Measurements from ENCODE around the gene RMND1. TPM values are rescaled to one million over a fixed set of nuclear protein-coding genes. Genes with fewer than 3 reads are reported as not detected.

Gene RMND1
- total and polyA plus RNA-seq, 2 of the 13 experiments (the other 11 are each of a cell fraction or from before 2014, with no cell fraction given): 34.0 to 72.5 TPM

- TF ChIP-seq, protein P1, sequence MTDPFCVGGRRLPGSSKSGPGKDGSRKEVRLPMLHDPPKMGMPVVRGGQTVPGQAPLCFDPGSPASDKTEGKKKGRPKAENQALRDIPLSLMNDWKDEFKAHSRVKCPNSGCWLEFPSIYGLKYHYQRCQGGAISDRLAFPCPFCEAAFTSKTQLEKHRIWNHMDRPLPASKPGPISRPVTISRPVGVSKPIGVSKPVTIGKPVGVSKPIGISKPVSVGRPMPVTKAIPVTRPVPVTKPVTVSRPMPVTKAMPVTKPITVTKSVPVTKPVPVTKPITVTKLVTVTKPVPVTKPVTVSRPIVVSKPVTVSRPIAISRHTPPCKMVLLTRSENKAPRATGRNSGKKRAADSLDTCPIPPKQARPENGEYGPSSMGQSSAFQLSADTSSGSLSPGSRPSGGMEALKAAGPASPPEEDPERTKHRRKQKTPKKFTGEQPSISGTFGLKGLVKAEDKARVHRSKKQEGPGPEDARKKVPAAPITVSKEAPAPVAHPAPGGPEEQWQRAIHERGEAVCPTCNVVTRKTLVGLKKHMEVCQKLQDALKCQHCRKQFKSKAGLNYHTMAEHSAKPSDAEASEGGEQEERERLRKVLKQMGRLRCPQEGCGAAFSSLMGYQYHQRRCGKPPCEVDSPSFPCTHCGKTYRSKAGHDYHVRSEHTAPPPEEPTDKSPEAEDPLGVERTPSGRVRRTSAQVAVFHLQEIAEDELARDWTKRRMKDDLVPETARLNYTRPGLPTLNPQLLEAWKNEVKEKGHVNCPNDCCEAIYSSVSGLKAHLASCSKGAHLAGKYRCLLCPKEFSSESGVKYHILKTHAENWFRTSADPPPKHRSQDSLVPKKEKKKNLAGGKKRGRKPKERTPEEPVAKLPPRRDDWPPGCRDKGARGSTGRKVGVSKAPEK (CRISPR knock-in tag; IDR thresholded peaks at IDR 0.05; ENCODE audit: borderline replicate concordance): no peak
- TF ChIP-seq SP2 (CRISPR knock-in tag; IDR thresholded peaks at IDR 0.05): no peak
- TF ChIP-seq PHF8 (CRISPR knock-in tag; IDR thresholded peaks at IDR 0.05): no peak
- TF ChIP-seq ZNF121 (CRISPR knock-in tag; IDR thresholded peaks at IDR 0.05): no peak
- TF ChIP-seq ZNF276 (CRISPR knock-in tag; IDR thresholded peaks at IDR 0.05; ENCODE audit: low read depth): no peak
- no peak for TF ChIP-seq GFI1 (CRISPR knock-in tag; IDR thresholded peaks at IDR 0.05; ENCODE audit: borderline replicate concordance)
- no peak for TF ChIP-seq ZMYM4 (CRISPR knock-in tag; IDR thresholded peaks at IDR 0.05)
- TF ChIP-seq ZNF296 (CRISPR knock-in tag; conservative IDR thresholded peaks at IDR 0.05): no peak
- no peak for TF ChIP-seq SNAPC2 (CRISPR knock-in tag; IDR thresholded peaks at IDR 0.05)
- TF ChIP-seq CHD2 (IDR thresholded peaks at IDR 0.05; ENCODE audit: low read depth, low read length): no peak
- TF ChIP-seq GABPB1 (CRISPR knock-in tag; IDR thresholded peaks at IDR 0.05): no peak
- 0 out of 2 replicates have a peak, but pooled peaks have one; percentile 26 for TF ChIP-seq MED1 (CRISPR knock-in tag; IDR thresholded peaks at IDR 0.05)
- TF ChIP-seq ZNF550 (CRISPR knock-in tag; IDR thresholded peaks at IDR 0.05; ENCODE audit: borderline replicate concordance): no peak
- TF ChIP-seq ZNF549 (CRISPR knock-in tag; IDR thresholded peaks at IDR 0.05): no peak
- TF ChIP-seq CEBPZ (IDR thresholded peaks at IDR 0.05; ENCODE audit: low read length): no peak
- TF ChIP-seq, protein P2, sequence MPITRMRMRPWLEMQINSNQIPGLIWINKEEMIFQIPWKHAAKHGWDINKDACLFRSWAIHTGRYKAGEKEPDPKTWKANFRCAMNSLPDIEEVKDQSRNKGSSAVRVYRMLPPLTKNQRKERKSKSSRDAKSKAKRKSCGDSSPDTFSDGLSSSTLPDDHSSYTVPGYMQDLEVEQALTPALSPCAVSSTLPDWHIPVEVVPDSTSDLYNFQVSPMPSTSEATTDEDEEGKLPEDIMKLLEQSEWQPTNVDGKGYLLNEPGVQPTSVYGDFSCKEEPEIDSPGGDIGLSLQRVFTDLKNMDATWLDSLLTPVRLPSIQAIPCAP (CRISPR knock-in tag; IDR thresholded peaks at IDR 0.05; ENCODE audit: low read depth): no peak
- no peak for TF ChIP-seq FOSL1 (CRISPR knock-in tag; IDR thresholded peaks at IDR 0.05; ENCODE audit: borderline replicate concordance)
- TF ChIP-seq HNRNPK (IDR thresholded peaks at IDR 0.05; ENCODE audit: low read depth, low read length, poor library complexity, severe bottlenecking): no peak
- no peak for TF ChIP-seq ZNF512 (CRISPR knock-in tag; IDR thresholded peaks at IDR 0.05)
- TF ChIP-seq REPIN1 (CRISPR knock-in tag; IDR thresholded peaks at IDR 0.05; ENCODE audit: borderline replicate concordance, low read depth): 0 out of 2 replicates have a peak, but pooled peaks have one; percentile 18
- no peak for TF ChIP-seq ZNF451 (CRISPR knock-in tag; IDR thresholded peaks at IDR 0.05)
Measured at GRCh38 chr6:151498327-151498726, 46.4 kb upstream of the RMND1 start (continued).

Data from HepG2 (cell line).